Measurements from ENCODE around the gene DEXI. TPM values are rescaled to one million over a fixed set of nuclear protein-coding genes. Genes with fewer than 3 reads are reported as not detected.

Gene DEXI
- total and polyA plus RNA-seq, 2 of the 4 experiments (the other 2 are of a cell fraction) = 43.7 to 63.6 TPM

GRCh38 chr16:10926094-10926493, 16.2 kb downstream of the DEXI start:
- H3K14ac ChIP-seq (replicated peaks; ENCODE audit: low read depth, low read length) = no peak overlapping the region
- no peak overlapping the region for H3K9ac ChIP-seq (ENCODE audit: low read depth, low read length)
- H3K79me1 ChIP-seq (ENCODE audit: low read depth in 1 of 2, low read length in 2 of 2) = peaks cover 7 to 15% of the 10 kb centered on the region in 2 experiments
- dilution Hi-C loops (cut with HindIII; ENCODE audit: low sequenced_read_pairs, unreplicated experiment) = no loop called here
- no peak overlapping the region for H2BK15ac ChIP-seq (ENCODE audit: low read depth, low read length)
- H3K36me3 ChIP-seq (ENCODE audit: control insufficient read depth, insufficient read depth, low read length) = peaks cover 42% of the 10 kb centered on the region
- H4K5ac ChIP-seq (ENCODE audit: low read depth, low read length) = no peak overlapping the region
- no peak overlapping the region for H2AK9ac ChIP-seq (replicated peaks; ENCODE audit: low read depth, low read length, poor library complexity)
- no TSS peak for BruUV-seq (replicated peaks)
- H3K9me3 ChIP-seq (ENCODE audit: control insufficient read depth, insufficient read depth, low read length) = no peaks in the 10 kb centered on the region
- no peaks in the 10 kb centered on the region for H3K9me1 ChIP-seq (ENCODE audit: insufficient read depth, low read length)
- H3K4me3 ChIP-seq (ENCODE audit: insufficient read depth, low read depth, low read length) = no peak overlapping the region
- H3K23ac ChIP-seq (ENCODE audit: low read depth, low read length) = no peak overlapping the region
- H2BK120ac ChIP-seq (ENCODE audit: low read depth, low read length) = no peak overlapping the region
- no CpG with 5 or more reads among the region's 4 CpGs for WGBS, 2 experiments (ENCODE audit: extremely low coverage in 2 of 2, insufficient read length in 1 of 2)
- POLR2A ChIA-PET (ENCODE audit: unreplicated experiment) = no interaction called here
- H2BK20ac ChIP-seq (ENCODE audit: low read depth, low read length) = no peak overlapping the region
- H3K4me1 ChIP-seq (ENCODE audit: control insufficient read depth, insufficient read depth, low read length) = peaks cover 5% of the 10 kb centered on the region
- H3K4me2 ChIP-seq (ENCODE audit: low read depth, low read length) = no peak overlapping the region
- H4K20me1 ChIP-seq (ENCODE audit: insufficient read depth, low read length) = peaks cover 12% of the 10 kb centered on the region
- no peak overlapping the region for H3K18ac ChIP-seq (ENCODE audit: low read depth, low read length)
- DNase-seq = no peak
- no peak overlapping the region for H3K4ac ChIP-seq (ENCODE audit: low read depth, low read length)
- no peak overlapping the region for H3K27ac ChIP-seq (ENCODE audit: insufficient read depth, low read length)
- in situ Hi-C loops (cut with MboI; ENCODE audit: low sequenced_read_pairs) = loop anchor here (25.0 kb wide), 1 partner anchor 1814 kb away; no protein-coding TSS in a partner anchor
- H2AFZ ChIP-seq (replicated peaks; ENCODE audit: low read length, poor library complexity) = no peak overlapping the region
- no peak overlapping the region for H4K8ac ChIP-seq (ENCODE audit: low read depth in 2 of 2, low read length in 2 of 2)
- intact Hi-C loops (cut with micrococcal nuclease) = no loop called here
- H2AK5ac ChIP-seq (ENCODE audit: low read depth, low read length) = no peak overlapping the region
- ATAC-seq (ENCODE audit: low read depth) = no peak
- TF ChIP-seq FOS (IDR thresholded peaks at IDR 0.05; ENCODE audit: low read depth, low read length) (no peak), CEBPB (IDR thresholded peaks at IDR 0.05; ENCODE audit: low read depth, low read length) (no peak), POLR2A (IDR thresholded peaks at IDR 0.05; ENCODE audit: low read depth, low read length) (no peak), USF2 (IDR thresholded peaks at IDR 0.05; ENCODE audit: low read depth, low read length) (no peak), MAZ (IDR thresholded peaks at IDR 0.05; ENCODE audit: borderline replicate concordance, low read depth, low read length) (no peak), MXI1 (IDR thresholded peaks at IDR 0.05; ENCODE audit: borderline replicate concordance, low read depth, low read length) (no peak), MAFK (IDR thresholded peaks at IDR 0.05; ENCODE audit: low read depth, low read length) (no peak), SMC3 (IDR thresholded peaks at IDR 0.05; ENCODE audit: low read depth, low read length) (no peak), RAD21 (IDR thresholded peaks at IDR 0.05; ENCODE audit: low read length) (no peak), NFE2L2 (IDR thresholded peaks at IDR 0.05; ENCODE audit: low read depth, low read length) (no peak), CHD1 (IDR thresholded peaks at IDR 0.05; ENCODE audit: low read depth, low read length) (no peak), CTCF (conservative IDR thresholded peaks at IDR 0.05; ENCODE audit: low read depth, low read length) (no peak), BHLHE40 (IDR thresholded peaks at IDR 0.05; ENCODE audit: low read depth, low read length) (no peak), ELK1 (IDR thresholded peaks at IDR 0.05; ENCODE audit: borderline replicate concordance, low read depth, low read length) (no peak)
- H2BK5ac ChIP-seq (ENCODE audit: low read depth, low read length, poor library complexity, severe bottlenecking) = no peak overlapping the region
- H4K91ac ChIP-seq (ENCODE audit: insufficient read depth, low read depth, low read length) = no peak overlapping the region
- no peaks in the 10 kb centered on the region for H3K27me3 ChIP-seq (ENCODE audit: control insufficient read depth, insufficient read depth, low read length)
- CTCF ChIA-PET = no interaction called here
- H3K56ac ChIP-seq (ENCODE audit: extremely low read depth, insufficient read depth, low read length) = no peak overlapping the region
